ENCODE measurements around the gene RNASE4. TPM values are rescaled to one million over a fixed set of nuclear protein-coding genes. Genes with fewer than 3 reads are reported as not detected.
"Not testable (repeated sequence)": the region's sequence is repeated elsewhere in the genome, so short reads cannot be mapped to it uniquely, and the experiment has no call there.

The RNASE4 gene
- total RNA-seq, 1 donor from 2014 or later, result 7.6 TPM

DNA sequence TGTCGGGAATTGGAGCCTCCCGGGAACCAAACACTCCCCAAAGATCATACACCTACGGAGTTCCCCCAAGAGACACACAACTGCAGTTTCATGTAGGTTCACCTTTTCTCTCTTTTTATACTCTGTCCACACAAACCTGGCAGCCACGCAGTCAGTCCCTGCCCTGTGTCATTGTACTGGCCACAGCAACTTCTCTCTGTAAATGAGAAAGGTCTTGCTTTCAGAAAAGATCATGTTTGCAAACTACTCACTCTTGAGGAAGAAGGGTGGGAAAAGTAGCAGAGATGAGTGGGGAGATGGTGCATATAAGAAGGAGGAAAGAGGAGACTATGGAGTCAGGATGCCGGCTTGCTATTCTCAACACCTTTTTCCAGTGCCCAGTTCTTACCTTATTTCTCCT, 14.6 kb downstream of the RNASE4 start:
- no peak for DNase-seq (ENCODE audit: low read depth)
- no peak overlapping the region for H3K4me3 ChIP-seq (ENCODE audit: low read depth, low read length)
- TF ChIP-seq, protein P1, sequence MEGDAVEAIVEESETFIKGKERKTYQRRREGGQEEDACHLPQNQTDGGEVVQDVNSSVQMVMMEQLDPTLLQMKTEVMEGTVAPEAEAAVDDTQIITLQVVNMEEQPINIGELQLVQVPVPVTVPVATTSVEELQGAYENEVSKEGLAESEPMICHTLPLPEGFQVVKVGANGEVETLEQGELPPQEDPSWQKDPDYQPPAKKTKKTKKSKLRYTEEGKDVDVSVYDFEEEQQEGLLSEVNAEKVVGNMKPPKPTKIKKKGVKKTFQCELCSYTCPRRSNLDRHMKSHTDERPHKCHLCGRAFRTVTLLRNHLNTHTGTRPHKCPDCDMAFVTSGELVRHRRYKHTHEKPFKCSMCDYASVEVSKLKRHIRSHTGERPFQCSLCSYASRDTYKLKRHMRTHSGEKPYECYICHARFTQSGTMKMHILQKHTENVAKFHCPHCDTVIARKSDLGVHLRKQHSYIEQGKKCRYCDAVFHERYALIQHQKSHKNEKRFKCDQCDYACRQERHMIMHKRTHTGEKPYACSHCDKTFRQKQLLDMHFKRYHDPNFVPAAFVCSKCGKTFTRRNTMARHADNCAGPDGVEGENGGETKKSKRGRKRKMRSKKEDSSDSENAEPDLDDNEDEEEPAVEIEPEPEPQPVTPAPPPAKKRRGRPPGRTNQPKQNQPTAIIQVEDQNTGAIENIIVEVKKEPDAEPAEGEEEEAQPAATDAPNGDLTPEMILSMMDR (conservative IDR thresholded peaks at IDR 0.05; ENCODE audit: low read depth, low read length), result no peak

DNA sequence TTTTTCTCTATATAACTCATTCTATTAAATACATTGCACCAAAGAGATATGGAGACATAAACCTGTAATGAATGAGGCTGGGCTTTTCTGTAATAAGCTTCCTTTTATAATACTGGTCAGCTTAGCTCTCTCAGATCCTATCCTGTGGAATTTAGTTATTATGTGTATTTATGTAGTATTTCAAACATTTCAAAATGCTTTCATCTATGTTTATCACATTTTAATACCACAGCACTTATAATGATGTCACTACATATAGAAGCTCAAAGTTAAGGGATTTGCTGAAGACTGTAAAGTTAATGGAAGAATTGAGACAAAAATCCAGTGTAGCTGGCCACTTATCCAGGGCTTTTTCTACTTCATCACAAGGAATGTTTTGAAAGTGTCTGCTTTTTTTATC, 15.6 kb downstream of the RNASE4 start:
- no peak overlapping the region for H3K4me3 ChIP-seq (ENCODE audit: low read depth, low read length)
- TF ChIP-seq, protein P1 (conservative IDR thresholded peaks at IDR 0.05; ENCODE audit: low read depth, low read length), result no peak
- DNase-seq (ENCODE audit: low read depth), result no peak

DNA sequence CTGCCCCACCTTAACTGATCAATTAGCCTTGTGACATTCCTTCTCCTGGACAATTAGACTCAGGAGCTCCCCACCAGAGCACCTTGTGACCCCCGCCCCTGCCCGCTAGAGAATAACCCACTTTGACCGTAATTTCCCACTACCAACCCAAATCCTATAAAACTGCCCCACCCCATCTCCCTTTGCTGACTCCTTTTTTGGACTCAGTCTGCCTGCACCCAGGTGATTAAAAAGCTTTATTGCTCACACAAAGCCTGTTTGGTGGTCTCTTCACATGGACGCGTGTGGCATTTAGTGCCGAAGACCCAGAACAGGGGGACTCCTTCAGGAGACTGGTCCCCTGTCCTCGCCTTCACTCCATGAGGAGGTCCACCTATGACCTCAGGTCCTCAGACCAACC, 16.6 kb downstream of the RNASE4 start:
- DNase-seq (ENCODE audit: low read depth); H3K4me3 ChIP-seq (ENCODE audit: low read depth, low read length): not testable (repeated sequence)

DNA sequence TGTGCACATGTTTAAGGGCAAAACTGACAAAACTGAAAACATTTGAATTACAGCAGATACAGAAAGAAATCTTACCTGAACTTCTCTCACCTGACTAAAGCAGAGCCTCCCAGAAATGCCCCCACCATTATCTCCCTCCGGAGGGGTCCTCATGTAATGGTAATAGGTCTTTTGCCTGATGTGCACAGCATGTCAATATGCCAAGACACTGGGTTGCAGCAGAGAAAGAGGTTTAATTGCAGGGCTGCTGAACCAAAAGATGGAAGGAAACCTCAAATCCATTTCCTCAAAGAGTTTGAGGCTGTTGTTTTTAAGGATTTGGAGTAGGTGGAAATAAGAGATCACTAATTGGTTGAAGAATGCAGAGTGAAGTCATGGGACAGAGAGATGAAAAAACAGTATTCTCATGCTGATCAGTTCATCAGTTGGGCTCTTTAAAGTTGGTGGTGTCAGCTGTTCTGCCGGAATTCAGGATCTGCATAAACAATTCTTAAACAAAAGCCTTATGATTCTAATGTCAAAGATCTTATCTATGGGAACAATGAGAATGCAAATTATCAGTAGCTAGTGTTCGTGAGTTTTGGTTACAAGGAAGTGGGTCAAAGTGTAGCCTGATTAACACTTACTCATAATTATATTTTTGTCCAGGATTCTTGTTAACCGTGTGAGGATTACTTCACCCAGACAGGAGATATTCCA, 22.4 kb downstream of the RNASE4 start:
- no peak for DNase-seq (ENCODE audit: low read depth)
- no peak overlapping the region for H3K4me3 ChIP-seq (ENCODE audit: low read depth, low read length)
- TF ChIP-seq, protein P1 (conservative IDR thresholded peaks at IDR 0.05; ENCODE audit: low read depth, low read length), result no peak

DNA sequence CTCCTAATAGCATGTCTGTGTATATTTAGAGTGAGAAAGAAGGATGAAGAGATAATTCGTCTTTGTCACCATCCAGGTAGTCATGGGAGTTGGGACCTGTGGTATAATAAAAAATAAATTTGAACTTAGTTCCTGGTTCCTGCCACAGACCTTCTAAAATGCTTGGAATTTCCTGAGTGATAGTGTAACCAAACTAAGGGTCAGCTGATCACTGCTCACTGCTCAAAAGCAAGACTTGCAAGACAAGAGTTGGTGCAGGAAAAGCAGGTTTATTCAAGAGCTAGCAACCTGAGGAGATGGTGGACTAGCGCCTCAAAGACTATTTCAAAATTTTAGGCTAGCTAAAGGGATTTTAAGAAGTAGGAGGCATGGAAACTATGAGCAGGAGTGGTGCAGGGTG, 23.3 kb downstream of the RNASE4 start:
- TF ChIP-seq, protein P1 (conservative IDR thresholded peaks at IDR 0.05; ENCODE audit: low read depth, low read length), result no peak
- no peak overlapping the region for H3K4me3 ChIP-seq (ENCODE audit: low read depth, low read length)
- no peak for DNase-seq (ENCODE audit: low read depth)

DNA sequence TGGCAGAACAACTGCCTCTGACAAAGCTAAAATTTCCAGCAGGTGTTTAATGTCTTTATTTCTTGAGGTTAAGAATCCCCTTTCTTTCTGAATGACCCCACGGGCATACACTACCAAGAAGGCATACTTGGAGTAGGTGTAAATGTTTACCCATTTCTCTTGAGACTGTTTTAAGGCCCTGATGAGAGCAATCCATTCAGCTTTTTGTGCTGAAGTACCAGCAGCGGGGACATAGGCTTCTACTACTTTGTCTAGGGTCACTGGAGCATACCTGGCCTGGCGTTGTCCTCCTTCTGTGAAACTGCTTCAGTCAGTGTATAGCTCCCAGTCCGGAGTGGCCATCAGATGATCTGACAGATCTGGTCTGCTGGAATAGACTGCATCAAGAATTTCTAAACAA, 26.9 kb downstream of the RNASE4 start:
- TF ChIP-seq, protein P1 (conservative IDR thresholded peaks at IDR 0.05; ENCODE audit: low read depth, low read length), result no peak
- no peak for DNase-seq (ENCODE audit: low read depth)
- H3K4me3 ChIP-seq (ENCODE audit: low read depth, low read length), result no peak overlapping the region

DNA sequence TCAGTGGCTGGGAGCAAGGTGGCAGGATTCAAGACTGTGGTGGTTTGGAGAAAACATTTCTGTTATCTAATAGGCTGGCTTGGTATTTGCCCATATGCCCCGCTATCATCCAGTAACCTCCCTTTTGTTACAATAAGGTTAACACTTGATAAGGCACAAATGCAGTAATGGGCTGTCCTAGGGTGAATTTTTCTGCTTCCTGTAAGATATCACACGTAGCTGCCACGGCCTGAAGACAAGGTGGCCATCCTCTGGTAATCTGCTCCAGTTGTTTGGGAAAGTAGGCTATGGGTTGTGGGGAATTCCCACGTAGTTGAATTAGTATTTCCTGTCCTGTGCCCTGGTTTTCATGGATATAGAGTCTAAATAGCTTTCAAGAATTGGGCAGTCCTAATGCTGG, 27.3 kb downstream of the RNASE4 start:
- TF ChIP-seq, protein P1 (conservative IDR thresholded peaks at IDR 0.05; ENCODE audit: low read depth, low read length), result no peak
- DNase-seq (ENCODE audit: low read depth), result no peak
- no peak overlapping the region for H3K4me3 ChIP-seq (ENCODE audit: low read depth, low read length)

All from epithelial cell of proximal tubule (primary cell).